Sigmoid colon (tissue), 7 donors: ENCODE data around the gene LTC4S. TPM values are rescaled to one million over a fixed set of nuclear protein-coding genes. Genes with fewer than 3 reads are reported as not detected.

Experiments
- DNase-seq: peaks from one replicate; pipeline ENCODE4 v3.0.0-alpha.2; 2019
- H3K27ac ChIP-seq, 4 donors: fragments of 200-600 bp; sonication (generic); one replicate each; pipeline ENCODE4 v1.5.1; 2016 to 2019; ENCODE audit warnings: mild to moderate bottlenecking in 1 of 4
- H3K27me3 ChIP-seq, 3 donors: fragments of 200-600 bp; sonication (generic); one replicate each; pipeline ENCODE4 v1.5.1; 2019; ENCODE audit warnings: mild to moderate bottlenecking in 1 of 3
- H3K36me3 ChIP-seq, 4 donors: fragments of 200-600 bp; sonication (generic); one replicate each; pipeline ENCODE4 v1.5.1; 2016 to 2019
- H3K4me1 ChIP-seq, 4 donors: fragments of 200-600 bp; sonication (generic); one replicate each; pipeline ENCODE4 v1.5.1; 2017 to 2019
- H3K4me3 ChIP-seq, 4 donors: fragments of 200-600 bp; sonication (generic); one replicate each; pipeline ENCODE4 v1.5.1; 2017 to 2019; ENCODE audit warnings: mild to moderate bottlenecking in 2 of 4, moderate library complexity in 1 of 4
- H3K9me3 ChIP-seq, 4 donors: fragments of 200-600 bp in 3 of 4; sonication (generic) in 3 of 4; one replicate each; pipeline versions ENCODE4 v1.5.1 to v1.6.1; 2013 to 2019
- EP300 ChIP-seq, 4 donors: sonication (generic); formaldehyde crosslinking; IDR thresholded peaks; one replicate each; pipeline ENCODE4 v1.6.1; 2017; ENCODE audit warnings: antibody characterized with exemption in 4 of 4
- POLR2A ChIP-seq, 2 donors: fragments of 450-650 bp; IDR thresholded peaks; one replicate each; pipeline ENCODE4 v1.6.1; 2016; ENCODE audit warnings: antibody characterized with exemption in 2 of 2, mild to moderate bottlenecking in 2 of 2, moderate library complexity in 2 of 2
- POLR2AphosphoS5 ChIP-seq, 4 donors: sonication (generic); formaldehyde crosslinking; IDR thresholded peaks; one replicate each; pipeline ENCODE4 v1.6.1; 2017; ENCODE audit warnings: antibody characterized with exemption in 4 of 4
- WGBS, 2 donors: extraction: QIAGEN DNeasy Blood & Tissue Kit; methylation state at CpG; one replicate each; pipeline ENCODE4 v1.1.7; 2013; 5-methylcytosine and 5-hydroxymethylcytosine counted together
- intact Hi-C: fragments of 100-400 bp; cut with DNase I; formaldehyde crosslinking; loops from one replicate; pipeline ENCODE4 v1.15.1; 2023
- polyA plus RNA-seq, 3 donors: library from polyadenylated mRNA; stranded (reverse); fragments of 200-250 nt; gene quantifications; one replicate each; pipeline ENCODE4 v1.2.3, GENCODE V29; 2013
- total RNA-seq, 4 donors: library from RNA; depleted of rRNA; stranded (reverse); fragments of >200 nt; gene quantifications; one replicate each; pipeline ENCODE4 v1.1.0, GENCODE V29; 2016
- TF ChIP-seq, protein P1 (sequence below), 4 experiments: fragments of 450-650 bp in 3 of 4; fragments of 200-600 bp in 1 of 4; IDR thresholded peaks; one replicate each; pipeline ENCODE4 v1.5.1; 2016 to 2019; ENCODE audit warnings: antibody characterized with exemption in 4 of 4, mild to moderate bottlenecking in 3 of 4, moderate library complexity in 2 of 4
- donor health status: healthy with polysubstance abuse.
- donor health status: Bipolar disorder and iron deficiency.
- donor health status: healthy.

Gene LTC4S
- total and polyA plus RNA-seq, 7 donors = 1.5 to 6.1 (median 4.3) TPM; not detected in 1

DNA sequence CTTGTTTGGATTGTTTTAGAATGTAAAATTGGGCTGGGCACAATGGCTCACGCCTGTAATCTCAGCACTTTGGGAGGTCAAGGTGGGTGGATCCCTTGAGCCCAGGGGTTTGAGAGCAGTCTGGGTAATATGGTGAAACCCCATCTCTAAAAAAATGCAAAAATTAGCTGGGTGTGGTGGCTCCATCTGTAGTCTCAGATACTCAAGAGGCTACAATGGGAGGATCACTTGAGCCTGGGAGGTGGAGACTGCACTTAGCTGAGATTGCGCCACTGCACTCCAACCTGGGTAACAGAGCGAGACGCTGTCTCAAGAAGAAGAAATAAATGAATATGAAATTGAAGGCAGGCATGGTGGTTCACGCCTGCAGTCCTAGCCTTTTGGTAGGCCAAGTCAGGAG lies 39.8 kb upstream of the LTC4S start:
- no peak for DNase-seq
- peaks cover 0 to 49% (median 36%) of the 10 kb centered on the region in 4 donors for H3K4me1 ChIP-seq

DNA sequence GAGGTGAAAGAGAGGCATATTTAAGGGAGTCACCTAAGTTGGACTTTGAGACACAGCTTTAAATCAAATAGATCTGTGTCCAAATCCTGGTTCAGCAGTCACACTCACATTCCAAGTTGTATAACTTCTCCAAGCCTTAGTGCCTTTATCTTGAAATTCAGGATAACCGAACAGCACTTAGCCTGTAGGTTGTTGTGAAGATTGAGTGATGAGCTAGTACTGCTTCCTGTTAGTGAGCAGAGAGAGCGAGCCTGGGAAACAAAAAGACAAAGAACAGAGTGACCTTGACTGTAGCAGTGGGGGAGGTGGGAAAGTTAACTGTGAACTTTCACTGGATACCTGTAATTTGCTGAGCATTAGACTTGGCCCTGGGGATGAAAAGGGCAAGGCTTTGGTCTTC lies 38.8 kb upstream of the LTC4S start:
- Histone ChIP-seq H3K4me1 (peaks cover 0 to 54% (median 40%) of the 10 kb centered on the region in 4 donors), H3K4me3 (no peak overlapping the region), H3K27ac (peak overlapping the region in 1 of 4 donors; percentile 7), H3K36me3 (peaks cover 0 to under 1% (median 0%) of the 10 kb centered on the region in 4 donors), H3K9me3 (no peaks in the 10 kb centered on the region), H3K27me3 (no peaks in the 10 kb centered on the region)
- WGBS, 2 donors = 7 to 43% methylated on average over 2 of the region's 2 CpGs
- TF ChIP-seq POLR2AphosphoS5 (IDR thresholded peaks at IDR 0.05) (no peak), POLR2A (IDR thresholded peaks at IDR 0.05) (no peak), EP300 (IDR thresholded peaks at IDR 0.05) (no peak)
- TF ChIP-seq, protein P1, sequence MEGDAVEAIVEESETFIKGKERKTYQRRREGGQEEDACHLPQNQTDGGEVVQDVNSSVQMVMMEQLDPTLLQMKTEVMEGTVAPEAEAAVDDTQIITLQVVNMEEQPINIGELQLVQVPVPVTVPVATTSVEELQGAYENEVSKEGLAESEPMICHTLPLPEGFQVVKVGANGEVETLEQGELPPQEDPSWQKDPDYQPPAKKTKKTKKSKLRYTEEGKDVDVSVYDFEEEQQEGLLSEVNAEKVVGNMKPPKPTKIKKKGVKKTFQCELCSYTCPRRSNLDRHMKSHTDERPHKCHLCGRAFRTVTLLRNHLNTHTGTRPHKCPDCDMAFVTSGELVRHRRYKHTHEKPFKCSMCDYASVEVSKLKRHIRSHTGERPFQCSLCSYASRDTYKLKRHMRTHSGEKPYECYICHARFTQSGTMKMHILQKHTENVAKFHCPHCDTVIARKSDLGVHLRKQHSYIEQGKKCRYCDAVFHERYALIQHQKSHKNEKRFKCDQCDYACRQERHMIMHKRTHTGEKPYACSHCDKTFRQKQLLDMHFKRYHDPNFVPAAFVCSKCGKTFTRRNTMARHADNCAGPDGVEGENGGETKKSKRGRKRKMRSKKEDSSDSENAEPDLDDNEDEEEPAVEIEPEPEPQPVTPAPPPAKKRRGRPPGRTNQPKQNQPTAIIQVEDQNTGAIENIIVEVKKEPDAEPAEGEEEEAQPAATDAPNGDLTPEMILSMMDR (IDR thresholded peaks at IDR 0.05) = no peak
- intact Hi-C loops = no loop called here
- DNase-seq = no peak

More for the DNA sequence above, 39.8 kb upstream of the LTC4S start:
- TF ChIP-seq POLR2AphosphoS5 (IDR thresholded peaks at IDR 0.05) (no peak), EP300 (IDR thresholded peaks at IDR 0.05) (no peak), POLR2A (IDR thresholded peaks at IDR 0.05) (no peak)
- TF ChIP-seq, protein P1 (IDR thresholded peaks at IDR 0.05) = no peak
- no peak overlapping the region for H3K27ac ChIP-seq
- 86 to 92% methylated on average over 5 of the region's 5 CpGs for WGBS, 2 donors
- no peak overlapping the region for H3K4me3 ChIP-seq
- H3K9me3 ChIP-seq = no peaks in the 10 kb centered on the region
- H3K36me3 ChIP-seq = peaks cover 0 to 7% (median 0%) of the 10 kb centered on the region in 4 donors
- H3K27me3 ChIP-seq = no peaks in the 10 kb centered on the region
- intact Hi-C loops = no loop called here

DNA sequence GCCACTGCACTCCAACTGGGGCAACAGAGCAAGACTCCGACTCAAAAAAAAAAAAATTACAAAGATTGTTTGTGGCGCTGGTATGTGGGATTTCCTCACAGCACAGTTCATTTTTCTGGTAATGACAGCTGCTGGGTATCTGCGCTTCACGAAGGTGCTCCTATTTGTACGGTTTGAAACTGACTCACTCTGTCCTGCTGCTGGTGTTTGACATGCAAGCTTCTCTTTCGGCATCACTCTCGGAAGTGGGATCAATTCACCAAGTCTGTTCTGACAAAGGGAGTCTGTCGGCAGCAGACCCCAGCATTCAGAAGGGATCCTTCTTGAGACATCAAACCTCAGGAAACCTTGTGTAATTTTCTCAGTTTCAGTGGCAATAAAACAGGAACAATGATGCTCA lies 34.8 kb upstream of the LTC4S start:
- WGBS, 2 donors = 88% methylated on average over 8 of the region's 8 CpGs
- Histone ChIP-seq H3K36me3 (no peaks in the 10 kb centered on the region), H3K9me3 (no peaks in the 10 kb centered on the region), H3K27ac (no peak overlapping the region), H3K27me3 (no peaks in the 10 kb centered on the region), H3K4me1 (peaks cover 0 to 74% (median 64%) of the 10 kb centered on the region in 4 donors), H3K4me3 (no peak overlapping the region)
- no peak for DNase-seq
- intact Hi-C loops = no loop called here
- no peak for TF ChIP-seq POLR2A (IDR thresholded peaks at IDR 0.05)
- no peak for TF ChIP-seq POLR2AphosphoS5 (IDR thresholded peaks at IDR 0.05)
- TF ChIP-seq, protein P1 (IDR thresholded peaks at IDR 0.05) = no peak
- TF ChIP-seq EP300 (IDR thresholded peaks at IDR 0.05) = no peak

DNA sequence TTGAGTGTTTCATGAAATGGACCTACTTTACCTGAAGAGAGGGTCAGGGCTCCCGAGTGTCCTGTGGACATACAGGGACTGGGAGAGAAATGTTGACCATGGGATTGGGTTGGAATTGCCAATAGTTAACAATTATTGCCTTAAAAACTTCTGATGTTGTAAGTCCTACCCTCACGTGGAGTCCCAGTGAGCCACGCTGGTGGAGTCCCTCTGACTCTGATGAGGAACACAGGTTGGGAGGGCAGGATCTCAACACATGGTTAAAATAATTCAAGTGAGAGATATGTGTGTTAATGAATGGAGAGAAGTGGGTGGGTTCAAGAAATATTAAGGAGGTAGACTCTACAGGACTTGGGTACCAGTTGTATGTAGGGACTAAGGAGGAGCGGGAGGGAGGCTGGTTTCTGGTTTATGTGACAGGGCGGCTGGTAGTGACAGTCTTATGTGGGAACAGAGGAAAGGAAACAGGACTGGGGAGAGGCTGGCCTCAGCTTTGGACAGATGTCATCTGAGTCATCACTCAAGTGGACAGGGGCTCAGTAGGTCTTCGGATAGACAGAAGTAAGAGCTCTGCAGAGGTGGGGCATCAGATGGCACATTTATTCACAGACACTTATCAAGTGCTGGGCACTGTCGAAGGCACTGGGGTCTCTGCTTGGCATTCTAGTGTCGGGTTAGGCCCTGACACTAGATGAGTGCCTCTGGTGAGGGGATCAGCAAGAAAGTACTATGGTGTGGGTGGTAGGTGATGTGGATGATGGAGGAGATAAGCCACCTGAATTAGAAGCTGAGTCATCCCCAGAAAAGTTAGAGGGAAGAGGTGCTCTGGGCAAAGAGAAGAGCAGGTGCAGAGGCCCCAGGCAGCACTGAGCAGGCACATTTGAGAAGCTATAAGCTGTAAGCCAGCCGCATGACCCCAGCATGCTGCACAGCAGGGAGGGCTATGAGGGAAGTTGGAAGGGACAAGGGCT lies 33.9 kb upstream of the LTC4S start:
- no peaks in the 10 kb centered on the region for H3K27me3 ChIP-seq
- H3K9me3 ChIP-seq = no peaks in the 10 kb centered on the region
- intact Hi-C loops = loop anchor here (5.0 kb wide), 1 partner anchor 147 kb away; the partner anchor contains the start of gene TBC1D9B
- H3K36me3 ChIP-seq = no peaks in the 10 kb centered on the region
- H3K27ac ChIP-seq = no peak overlapping the region
- no peak for TF ChIP-seq POLR2A (IDR thresholded peaks at IDR 0.05)
- TF ChIP-seq, protein P1 (IDR thresholded peaks at IDR 0.05) = no peak
- no peak for TF ChIP-seq POLR2AphosphoS5 (IDR thresholded peaks at IDR 0.05)
- TF ChIP-seq EP300 (IDR thresholded peaks at IDR 0.05) = no peak
- H3K4me1 ChIP-seq = peaks cover 0 to 74% (median 64%) of the 10 kb centered on the region in 4 donors
- H3K4me3 ChIP-seq = no peak overlapping the region
- WGBS, 2 donors = 83 to 93% methylated on average over 9 of the region's 9 CpGs
- DNase-seq = no peak
